ENCODE data around the gene FBLN2. TPM values are rescaled to one million over a fixed set of nuclear protein-coding genes. Genes with fewer than 3 reads are reported as not detected.

FBLN2 gene
- total RNA-seq, 2 experiments from 2014 or later: not detected

DNA sequence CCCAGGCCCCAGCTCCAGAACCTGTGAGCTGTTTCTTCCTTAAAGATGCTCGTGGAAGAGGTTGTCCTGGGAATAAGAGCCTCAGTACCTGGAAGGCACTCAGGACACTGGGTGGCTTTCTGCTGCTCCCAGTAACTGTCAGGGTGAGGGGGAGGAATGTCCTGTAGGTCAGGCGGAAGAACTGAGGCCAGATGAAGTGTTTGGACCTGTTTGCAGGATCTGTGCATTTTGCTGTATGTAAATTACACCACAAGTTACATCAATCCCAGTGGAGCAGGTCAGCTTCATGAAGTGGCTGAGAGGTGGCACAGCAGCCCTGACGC is 41.7 kb upstream of the FBLN2 start:
- Mint-ChIP-seq H3K9me3 (no peaks in the 10 kb centered on the region), H3K27me3 (no peaks in the 10 kb centered on the region), H3K27ac (no peak overlapping the region), H3K36me3 (ENCODE audit: low read depth) (no peaks in the 10 kb centered on the region), H3K4me1 (no peaks in the 10 kb centered on the region), H3K4me3 (no peak overlapping the region)
- ChIA-PET CTCF (interaction anchor here (1.1 to 1.2 kb wide), 2 partner anchors 11 to 18 kb away, joined by 3 to 4 read pairs; no protein-coding TSS in a partner anchor), POLR2A (no interaction called here)
- no peak for DNase-seq

DNA sequence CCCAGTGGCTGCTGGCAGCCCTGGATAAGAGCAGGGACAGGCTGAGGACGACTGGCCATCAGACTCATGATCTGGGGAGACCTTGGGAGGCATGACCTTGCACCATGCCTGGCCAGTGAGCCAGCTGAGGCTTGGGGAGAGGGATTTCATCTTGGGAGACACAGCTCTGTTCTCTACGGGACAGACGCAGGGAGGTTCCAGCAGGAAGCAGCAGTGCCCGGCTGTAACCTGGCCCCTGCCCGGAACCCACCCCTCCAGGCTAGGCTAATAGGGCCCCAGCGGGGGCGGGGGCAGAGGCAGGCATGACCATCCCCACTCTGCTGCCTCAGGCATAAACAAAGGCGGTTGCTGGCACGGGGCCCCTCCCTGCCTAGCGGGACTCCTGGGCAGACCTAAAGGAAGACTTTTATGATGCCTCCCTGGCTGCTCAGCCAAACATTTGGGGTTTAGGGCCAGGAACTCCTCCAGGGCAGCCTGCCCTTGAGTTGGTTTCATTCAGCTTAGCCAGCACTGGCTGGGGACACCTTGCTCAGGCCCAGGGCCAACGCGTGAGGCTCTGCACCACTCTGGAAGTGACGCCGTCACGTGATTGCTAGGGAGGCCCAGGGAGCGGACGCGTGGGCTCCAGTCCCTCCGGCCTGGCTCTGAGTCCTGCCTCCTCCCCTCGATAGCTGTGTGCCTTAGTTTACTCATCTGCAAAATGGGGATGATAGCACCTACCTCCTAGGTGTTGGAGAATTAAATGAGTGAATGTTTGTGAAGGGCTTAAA is 41.2 kb upstream of the FBLN2 start:
- no peak for DNase-seq
- Mint-ChIP-seq H3K27ac (no peak overlapping the region), H3K9me3 (no peaks in the 10 kb centered on the region), H3K27me3 (no peaks in the 10 kb centered on the region), H3K4me1 (no peaks in the 10 kb centered on the region), H3K36me3 (ENCODE audit: low read depth) (no peaks in the 10 kb centered on the region), H3K4me3 (no peak overlapping the region)
- POLR2A ChIA-PET: no interaction called here
- CTCF ChIA-PET: interaction anchor here (1.1 to 1.3 kb wide), 3 partner anchors 12 to 91 kb away, joined by 3 to 4 read pairs (median 3); no protein-coding TSS in a partner anchor

DNA sequence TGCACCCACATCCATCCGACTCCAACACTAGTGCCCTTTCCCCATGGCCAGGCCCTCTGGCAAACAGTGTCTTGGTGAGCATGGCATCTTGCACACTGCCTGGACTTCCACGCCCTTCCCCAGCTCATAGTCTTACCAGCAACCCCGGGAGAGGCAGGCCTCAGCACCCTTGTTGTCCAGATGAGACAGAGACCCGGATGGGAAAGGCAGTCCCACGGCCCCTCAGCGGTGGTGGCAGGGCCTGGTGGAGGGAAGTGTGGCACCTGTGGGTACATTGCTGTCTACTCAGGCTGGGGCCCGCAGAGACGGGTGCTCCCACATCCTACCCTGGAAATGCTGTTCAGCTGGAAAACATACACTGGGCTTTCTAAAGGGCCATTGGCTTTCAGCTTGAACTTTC is 40.4 kb upstream of the FBLN2 start:
- no peaks in the 10 kb centered on the region for H3K4me1 Mint-ChIP-seq
- H3K9me3 Mint-ChIP-seq: no peaks in the 10 kb centered on the region
- no peaks in the 10 kb centered on the region for H3K36me3 Mint-ChIP-seq (ENCODE audit: low read depth)
- no peaks in the 10 kb centered on the region for H3K27me3 Mint-ChIP-seq
- no peak for DNase-seq
- H3K27ac Mint-ChIP-seq: no peak overlapping the region
- ChIA-PET CTCF (interaction anchor here (1.3 kb wide), 1 partner anchor 90 kb away, joined by 3 read pairs; no protein-coding TSS in a partner anchor), POLR2A (no interaction called here)
- no peak overlapping the region for H3K4me3 Mint-ChIP-seq

DNA sequence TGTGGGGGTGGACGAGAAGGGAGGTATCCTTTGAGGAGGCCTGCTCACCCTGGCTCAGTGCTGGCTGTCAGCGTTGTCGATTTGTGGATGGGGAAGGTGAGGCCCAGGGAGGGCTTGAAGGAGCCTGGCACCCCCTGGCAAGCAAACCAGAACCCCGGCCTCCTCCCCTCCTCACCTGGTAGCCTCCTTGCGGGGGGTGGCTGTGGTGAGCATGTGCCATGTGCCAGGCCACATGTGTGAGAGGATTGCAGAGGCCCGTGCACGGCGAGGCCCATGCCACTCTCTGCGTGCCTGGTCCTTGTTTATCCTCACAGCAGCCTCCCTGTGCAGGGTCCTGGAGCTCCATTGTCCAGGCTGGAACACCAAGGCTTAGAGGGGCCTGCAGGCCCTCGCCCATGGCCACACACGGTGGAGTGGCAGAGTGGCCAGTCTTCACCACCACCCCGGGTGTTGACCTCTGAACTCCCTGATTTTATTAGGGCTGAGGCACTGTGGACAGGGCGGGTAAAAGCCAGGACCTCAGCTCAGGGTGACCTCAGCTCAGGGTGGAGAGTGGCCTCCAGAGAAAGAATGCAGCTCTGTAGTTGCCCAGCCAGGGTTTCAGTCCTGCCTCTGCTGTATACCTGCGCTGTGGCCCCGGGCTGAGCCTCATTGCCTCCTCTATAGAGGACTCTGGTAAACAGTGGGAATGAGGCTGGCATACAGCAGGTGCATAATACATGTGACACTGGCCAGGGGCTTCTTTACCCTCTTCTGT is 39.7 kb upstream of the FBLN2 start:
- H3K27ac Mint-ChIP-seq: no peak overlapping the region
- DNase-seq: no peak
- H3K4me1 Mint-ChIP-seq: no peaks in the 10 kb centered on the region
- H3K36me3 Mint-ChIP-seq (ENCODE audit: low read depth): no peaks in the 10 kb centered on the region
- H3K9me3 Mint-ChIP-seq: no peaks in the 10 kb centered on the region
- no peak overlapping the region for H3K4me3 Mint-ChIP-seq
- ChIA-PET POLR2A (no interaction called here), CTCF (interaction anchor here (0.9 to 1.3 kb wide), 3 partner anchors 89 to 146 kb away, joined by 3 read pairs; no protein-coding TSS in a partner anchor)
- no peaks in the 10 kb centered on the region for H3K27me3 Mint-ChIP-seq

DNA sequence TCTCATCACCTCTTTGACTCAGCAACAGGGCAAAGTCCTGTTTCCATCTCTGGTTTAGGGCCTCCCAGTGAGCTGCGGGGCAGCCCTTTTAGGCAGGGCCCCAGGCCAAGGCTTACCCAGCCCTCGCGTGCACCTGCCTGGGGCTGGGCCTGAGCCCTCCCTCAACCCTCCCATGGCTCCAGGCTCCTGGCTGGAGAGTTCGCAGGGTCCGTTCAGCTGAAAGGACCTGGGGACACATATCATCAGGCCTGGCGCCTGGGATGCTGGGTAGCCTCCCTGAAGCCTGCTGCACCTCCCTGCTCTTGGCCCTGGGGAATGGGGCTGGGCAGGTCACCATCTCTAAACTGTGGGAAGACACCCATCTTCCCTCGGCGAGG is 39.1 kb upstream of the FBLN2 start:
- Mint-ChIP-seq H3K27ac (no peak overlapping the region), H3K27me3 (no peaks in the 10 kb centered on the region), H3K36me3 (ENCODE audit: low read depth) (no peaks in the 10 kb centered on the region), H3K9me3 (no peaks in the 10 kb centered on the region), H3K4me1 (no peaks in the 10 kb centered on the region), H3K4me3 (no peak overlapping the region)
- ChIA-PET POLR2A (no interaction called here), CTCF (interaction anchor here (0.9 to 1.2 kb wide), 2 partner anchors 127 to 145 kb away, joined by 3 read pairs; no protein-coding TSS in a partner anchor)
- DNase-seq: no peak

DNA sequence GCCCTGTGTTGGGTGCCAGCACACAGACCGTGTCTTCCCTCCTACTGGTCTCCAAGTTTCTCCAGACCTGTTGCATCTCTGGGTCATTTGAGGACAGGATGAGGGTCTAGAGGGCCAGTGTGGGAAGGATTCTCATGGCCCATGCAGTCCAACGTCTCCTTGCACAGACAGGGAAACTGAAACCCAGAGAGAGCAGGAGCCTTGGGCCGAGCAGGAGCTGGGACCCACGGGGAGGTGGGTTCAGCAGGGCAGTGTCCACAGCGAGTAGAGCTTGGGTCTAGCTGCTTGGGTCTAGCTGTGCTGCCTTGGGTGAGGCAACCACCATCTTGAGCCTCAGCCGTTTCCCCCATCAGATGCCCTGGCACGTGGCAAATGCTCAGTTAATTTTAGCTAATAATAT is 36.5 kb upstream of the FBLN2 start:
- POLR2A ChIA-PET: no interaction called here
- CTCF ChIA-PET: interaction anchor here (0.9 to 2.1 kb wide), 2 partner anchors 12 to 17 kb away, joined by 3 to 5 read pairs; no protein-coding TSS in a partner anchor
- no peaks in the 10 kb centered on the region for H3K4me1 Mint-ChIP-seq
- H3K27ac Mint-ChIP-seq: no peak overlapping the region
- H3K9me3 Mint-ChIP-seq: no peaks in the 10 kb centered on the region
- no peak overlapping the region for H3K4me3 Mint-ChIP-seq
- DNase-seq: no peak
- H3K27me3 Mint-ChIP-seq: no peaks in the 10 kb centered on the region
- no peaks in the 10 kb centered on the region for H3K36me3 Mint-ChIP-seq (ENCODE audit: low read depth)

DNA sequence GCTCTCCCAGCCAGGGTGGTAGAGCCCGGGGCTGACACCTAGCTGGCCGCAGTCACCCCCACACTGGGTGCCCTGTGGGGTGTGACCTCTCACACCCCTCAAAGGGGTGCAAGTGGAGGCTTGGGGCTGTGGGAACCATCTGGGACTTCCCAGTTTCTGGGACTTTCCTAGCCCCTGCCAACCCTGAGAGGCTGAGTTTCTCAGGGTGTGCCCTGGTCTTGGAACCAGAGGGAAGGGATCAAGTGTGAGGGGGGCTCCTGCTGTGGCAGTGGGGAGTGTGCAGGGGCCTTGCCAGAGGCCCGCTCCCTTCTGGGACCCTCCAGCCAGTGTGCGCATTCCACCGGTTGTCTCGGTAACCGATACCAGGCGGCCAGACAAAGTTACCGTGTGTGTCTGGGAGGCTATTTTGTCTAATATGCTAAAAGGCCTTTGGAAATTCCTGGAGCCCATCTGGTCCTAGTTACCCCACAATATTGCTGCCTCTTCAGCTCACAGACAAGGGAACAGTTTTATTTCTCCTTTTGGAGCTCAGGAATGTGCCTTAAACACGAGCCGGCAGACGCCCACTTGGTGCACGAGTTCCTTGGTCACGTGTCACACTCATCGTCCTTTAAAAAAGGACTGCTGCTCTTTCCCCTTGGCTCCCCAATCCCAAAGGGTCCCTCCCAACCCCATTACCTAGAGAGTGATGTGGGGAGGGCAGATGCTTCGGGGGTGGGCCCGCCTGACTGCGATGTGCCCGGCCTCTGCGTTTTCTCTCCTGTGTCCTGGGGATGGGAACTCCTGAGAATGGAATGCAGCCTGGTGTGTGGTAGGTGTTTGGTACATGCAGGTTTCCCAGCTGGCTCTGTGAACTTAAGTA is 35.6 kb upstream of the FBLN2 start:
- no peak overlapping the region for H3K27ac Mint-ChIP-seq
- H3K27me3 Mint-ChIP-seq: no peaks in the 10 kb centered on the region
- no peaks in the 10 kb centered on the region for H3K36me3 Mint-ChIP-seq (ENCODE audit: low read depth)
- H3K9me3 Mint-ChIP-seq: no peaks in the 10 kb centered on the region
- DNase-seq: no peak
- no peaks in the 10 kb centered on the region for H3K4me1 Mint-ChIP-seq
- H3K4me3 Mint-ChIP-seq: no peak overlapping the region
- CTCF ChIA-PET: interaction anchor here (0.9 to 2.1 kb wide), 2 partner anchors 13 to 18 kb away, joined by 3 to 5 read pairs; no protein-coding TSS in a partner anchor
- POLR2A ChIA-PET: no interaction called here

DNA sequence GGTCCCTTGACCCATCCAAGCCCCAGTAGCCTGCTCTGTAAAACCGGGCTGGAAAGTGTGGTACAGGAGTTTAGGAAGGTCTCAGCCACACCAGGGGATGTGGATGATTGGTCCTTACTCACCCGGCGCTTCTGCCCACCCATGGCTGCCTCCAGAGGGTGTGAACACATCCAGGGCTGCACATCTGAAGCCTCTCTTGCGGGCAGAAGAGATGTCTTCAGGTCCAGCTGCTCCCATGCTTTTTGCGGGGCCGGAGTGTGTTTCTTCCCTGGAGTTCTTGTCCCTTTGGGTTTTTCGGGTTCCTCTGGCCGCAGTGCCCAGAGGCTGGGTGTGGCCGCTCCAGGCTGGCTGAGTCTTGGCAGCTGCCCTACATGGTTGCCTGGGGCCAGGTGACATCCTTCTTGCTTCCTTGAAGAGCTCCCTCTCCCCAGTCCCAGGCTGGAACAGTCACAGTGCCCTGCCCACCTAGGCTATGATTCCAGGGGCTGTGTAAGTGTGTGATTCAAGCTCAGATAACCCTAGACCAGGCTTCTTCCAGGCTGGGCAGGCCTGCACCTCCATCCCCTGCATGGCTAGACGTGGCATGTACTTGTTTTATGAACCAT is 34.9 kb upstream of the FBLN2 start:
- ChIA-PET CTCF (no interaction called here), POLR2A (no interaction called here)
- Mint-ChIP-seq H3K27me3 (no peaks in the 10 kb centered on the region), H3K4me1 (no peaks in the 10 kb centered on the region), H3K4me3 (no peak overlapping the region), H3K36me3 (ENCODE audit: low read depth) (no peaks in the 10 kb centered on the region), H3K27ac (peak overlapping the region; percentile 1), H3K9me3 (no peaks in the 10 kb centered on the region)
- DNase-seq: no peak

DNA sequence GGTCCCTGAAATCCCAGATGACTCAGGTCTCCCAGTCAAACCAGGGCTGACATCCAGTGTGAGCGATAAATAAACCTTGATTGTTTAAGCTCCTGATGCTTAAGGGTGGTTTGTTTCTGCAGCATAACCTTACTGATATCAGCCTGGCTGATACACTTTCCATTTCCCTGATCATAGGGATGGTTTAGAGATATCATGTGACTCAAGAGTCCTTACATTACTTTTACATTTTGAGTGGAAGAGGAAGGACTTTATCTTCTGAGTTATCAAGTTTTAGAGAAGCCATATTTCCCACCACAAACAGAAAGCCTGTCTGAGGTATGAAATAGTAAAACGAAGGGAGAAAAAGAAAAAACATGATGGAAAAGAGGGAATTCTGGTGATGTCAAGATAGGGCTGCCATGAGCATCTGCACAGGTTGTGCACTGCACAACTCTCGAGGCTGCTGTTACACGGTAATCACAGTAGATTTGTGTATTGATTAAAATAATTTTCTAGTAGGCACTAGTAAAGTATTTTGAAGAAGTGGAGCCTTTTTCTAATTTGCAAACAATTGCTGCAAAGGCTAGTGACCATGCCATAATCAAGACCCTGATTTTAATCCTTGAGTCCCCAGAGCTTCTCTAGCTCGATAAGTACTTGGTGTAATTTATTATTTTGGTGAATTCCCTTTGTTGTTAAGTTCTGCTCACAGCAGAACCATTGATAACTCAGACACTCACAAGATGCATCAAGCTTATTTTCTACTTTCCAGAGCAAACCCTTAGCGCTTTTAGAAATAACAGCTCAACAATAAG is 34.1 kb upstream of the FBLN2 start:
- no peak for DNase-seq
- POLR2A ChIA-PET: no interaction called here
- Mint-ChIP-seq H3K4me3 (no peak overlapping the region), H3K27me3 (no peaks in the 10 kb centered on the region), H3K4me1 (no peaks in the 10 kb centered on the region), H3K9me3 (no peaks in the 10 kb centered on the region), H3K27ac (no peak overlapping the region), H3K36me3 (ENCODE audit: low read depth) (no peaks in the 10 kb centered on the region)
- CTCF ChIA-PET: interaction anchor here (1.4 kb wide), 1 partner anchor 133 kb away, joined by 4 read pairs; no protein-coding TSS in a partner anchor

DNA sequence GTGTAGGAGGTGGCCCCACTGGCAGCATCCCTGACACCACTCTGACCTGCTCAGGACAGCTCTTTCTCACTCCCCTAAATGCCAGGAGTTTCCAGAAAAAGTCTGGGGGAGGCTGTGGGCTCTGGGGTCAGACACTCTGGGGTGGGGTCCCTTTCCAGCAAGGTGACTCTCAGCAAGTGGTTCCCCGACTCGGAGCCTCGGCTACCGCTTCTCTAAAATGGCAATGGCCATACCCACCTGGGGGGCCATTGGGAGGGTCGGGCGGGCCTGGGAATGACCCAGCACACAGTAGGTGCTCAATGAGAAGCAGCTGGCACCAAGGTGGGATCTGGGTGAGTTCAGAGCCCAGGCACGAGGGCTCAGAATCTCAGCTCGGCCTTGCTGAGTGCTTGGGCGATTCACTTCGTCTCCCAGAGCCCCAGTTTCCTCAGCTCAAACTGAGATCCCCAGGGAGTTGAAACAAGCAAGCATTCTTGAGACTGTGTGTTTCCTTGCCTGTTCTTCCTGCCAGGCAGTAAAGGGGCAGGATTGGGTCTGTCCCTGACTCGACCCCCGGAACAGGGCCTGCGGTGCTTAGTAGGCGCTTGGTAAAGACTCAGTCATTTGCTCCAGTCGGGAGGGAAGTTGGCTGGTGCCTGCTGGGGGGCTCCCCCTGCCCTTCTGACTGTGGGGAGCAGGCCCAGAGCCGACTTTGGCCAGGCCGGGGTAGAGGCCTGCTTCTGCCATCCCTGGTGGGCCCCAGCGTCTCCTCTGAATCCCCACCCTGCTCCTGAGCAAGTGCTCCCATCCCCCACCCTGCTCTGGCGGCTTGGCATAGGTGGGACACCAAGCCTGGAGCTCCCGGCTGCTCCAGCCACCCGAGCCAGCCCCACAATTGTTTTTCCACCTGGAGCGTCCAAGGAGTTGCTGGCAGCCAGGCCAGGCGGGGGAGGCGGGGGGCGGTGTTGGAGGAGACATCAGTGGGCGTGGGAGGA is 32.9 kb upstream of the FBLN2 start:
- POLR2A ChIA-PET: no interaction called here
- Mint-ChIP-seq H3K4me3 (no peak overlapping the region), H3K9me3 (no peaks in the 10 kb centered on the region), H3K4me1 (no peaks in the 10 kb centered on the region), H3K36me3 (ENCODE audit: low read depth) (no peaks in the 10 kb centered on the region), H3K27ac (no peak overlapping the region), H3K27me3 (no peaks in the 10 kb centered on the region)
- no peak for DNase-seq
- CTCF ChIA-PET: interaction anchor here (1.4 kb wide), 1 partner anchor 132 kb away, joined by 4 read pairs; no protein-coding TSS in a partner anchor

DNA sequence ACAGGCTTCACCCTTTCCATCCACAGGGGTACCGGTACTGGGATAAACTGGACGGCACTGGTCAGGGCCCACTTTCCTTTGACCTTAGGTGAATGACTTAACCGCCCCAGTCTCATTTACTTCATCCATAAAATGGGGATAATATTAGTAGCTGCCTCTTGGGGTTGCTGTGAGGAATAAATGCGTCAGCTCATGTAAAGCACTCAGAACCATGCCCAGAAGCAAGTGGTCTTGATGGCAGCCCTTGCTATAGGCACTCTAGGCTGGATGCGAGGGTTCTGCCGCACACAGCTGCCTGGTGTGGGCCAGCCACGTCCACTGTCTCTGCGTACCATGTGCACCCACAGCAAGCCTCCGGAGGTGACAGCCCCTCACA is 32.2 kb upstream of the FBLN2 start:
- Mint-ChIP-seq H3K27ac (no peak overlapping the region), H3K4me1 (no peaks in the 10 kb centered on the region), H3K36me3 (ENCODE audit: low read depth) (no peaks in the 10 kb centered on the region), H3K4me3 (no peak overlapping the region), H3K27me3 (no peaks in the 10 kb centered on the region), H3K9me3 (peaks cover 3% of the 10 kb centered on the region)
- CTCF ChIA-PET: interaction anchor here (0.6 kb wide), 1 partner anchor 61 kb away, joined by 6 read pairs; no protein-coding TSS in a partner anchor
- POLR2A ChIA-PET: no interaction called here
- DNase-seq: no peak

All from activated CD4-positive, alpha-beta T cell treated with anti-CD3 and anti-CD28 coated beads, Interleukin-2, amount 10 ng/mL, durations not matched to agents 7 days and 5 days (primary cell).